Hepatocyte (in vitro differentiated cells): ENCODE results near the gene GALNT3.

ENCODE experiments used
- CTCF ChIP-seq: fragments of 200-600 bp; sonication (generic); IDR thresholded peaks from 2 replicates; pipeline ENCODE4 v1.5.1; 2016; ENCODE audit warnings: antibody characterized with exemption, mild to moderate bottlenecking; ENCODE audit not compliant: poor library complexity
- EZH2 ChIP-seq: fragments of 200-600 bp; sonication (generic); IDR thresholded peaks from 2 replicates; pipeline ENCODE4 v1.6.1; 2016; ENCODE audit warnings: antibody characterized with exemption, mild to moderate bottlenecking, borderline replicate concordance

GRCh38 chr2:165779706-165780105, 14.3 kb downstream of the GALNT3 start:
- TF ChIP-seq EZH2 = no peak
- no peak for TF ChIP-seq CTCF
